Gastroesophageal sphincter (tissue), 4 donors: ENCODE results near the gene ACTBL2. TPM values are rescaled to one million over a fixed set of nuclear protein-coding genes. Genes with fewer than 3 reads are reported as not detected.

Experiments used
- ATAC-seq: fragments of 150-250 bp; one replicate; pipeline ENCODE4 v1.9.1; 2016; ENCODE audit warnings: mild to moderate bottlenecking, moderate library complexity
- H3K27ac ChIP-seq, 4 donors: fragments of 200-600 bp; sonication (generic) in 3 of 4; 1 replicate in 3 of 4; 2 replicates in 1 of 4; pipeline ENCODE4 v1.5.1; 2016 to 2019
- H3K27me3 ChIP-seq: fragments of 200-600 bp; sonication (generic); one replicate; pipeline ENCODE4 v1.5.1; 2019
- H3K36me3 ChIP-seq, 2 donors: fragments of 200-600 bp; sonication (generic); one replicate each; pipeline ENCODE4 v1.5.1; 2019; ENCODE audit warnings: control low read depth in 1 of 2
- H3K4me1 ChIP-seq, 3 donors: fragments of 200-600 bp; sonication (generic); 1 replicate in 2 of 3; 2 replicates in 1 of 3; pipeline ENCODE4 v1.5.1; 2016 to 2019; ENCODE audit warnings: control low read depth in 2 of 3
- H3K4me3 ChIP-seq, 2 donors: fragments of 200-600 bp; sonication (generic); one replicate each; pipeline ENCODE4 v1.5.1; 2019; ENCODE audit warnings: mild to moderate bottlenecking in 1 of 2, moderate library complexity in 1 of 2
- H3K9me3 ChIP-seq, 3 donors: fragments of 200-600 bp; sonication (generic); one replicate each; pipeline ENCODE4 v1.5.1; 2017 to 2019; ENCODE audit warnings: control low read depth in 2 of 3
- CTCF ChIP-seq, 4 experiments: fragments of 200-600 bp in 2 of 4; fragments of 450-650 bp in 2 of 4; sonication (generic) in 1 of 4; IDR thresholded peaks; one replicate each; pipeline ENCODE4 v1.5.1; 2017 to 2019; ENCODE audit warnings: antibody characterized with exemption in 4 of 4, mild to moderate bottlenecking in 2 of 4, moderate library complexity in 2 of 4
- EP300 ChIP-seq: sonication (generic); formaldehyde crosslinking; IDR thresholded peaks from one replicate; pipeline ENCODE4 v1.6.1; 2017; ENCODE audit warnings: antibody characterized with exemption, mild to moderate bottlenecking
- POLR2A ChIP-seq, 2 donors: fragments of 450-650 bp; IDR thresholded peaks; one replicate each; pipeline ENCODE4 v1.6.1; 2017; ENCODE audit warnings: antibody characterized with exemption in 2 of 2, mild to moderate bottlenecking in 2 of 2, moderate library complexity in 1 of 2
- POLR2AphosphoS5 ChIP-seq: sonication (generic); formaldehyde crosslinking; IDR thresholded peaks from one replicate; pipeline ENCODE4 v1.6.1; 2017; ENCODE audit warnings: antibody characterized with exemption
- WGBS, 2 donors: methylation state at CpG; one replicate each; pipeline ENCODE4 v1.1.5; 2018; ENCODE audit warnings: low coverage in 1 of 2; 5-methylcytosine and 5-hydroxymethylcytosine counted together
- total RNA-seq, 4 donors: library from RNA; depleted of rRNA; stranded (reverse); fragments of >200 nt; gene quantifications; one replicate each; pipeline ENCODE4 v1.1.0, GENCODE V29; 2016

The ACTBL2 gene
- total RNA-seq, 4 donors from 2014 or later = 0.13 to 0.15 TPM; not detected in 2

GRCh38 chr5:57517250-57517649 is 34.6 kb upstream of the ACTBL2 start:
- Histone ChIP-seq H3K9me3 (peaks cover 0 to 8% (median 0%) of the 10 kb centered on the region in 3 donors), H3K4me3 (no peak overlapping the region), H3K36me3 (no peaks in the 10 kb centered on the region), H3K4me1 (no peaks in the 10 kb centered on the region), H3K27me3 (no peaks in the 10 kb centered on the region), H3K27ac (no peak overlapping the region)
- no peak for ATAC-seq
- WGBS, 2 donors = 67 to 91% methylated on average over 1 of the region's 1 CpG
- no peak for TF ChIP-seq EP300
- no peak for TF ChIP-seq POLR2A (IDR thresholded peaks at IDR 0.05)
- TF ChIP-seq POLR2AphosphoS5 = no peak
- TF ChIP-seq CTCF (IDR thresholded peaks at IDR 0.05) = no peak

- Histone ChIP-seq H3K9me3 (no peaks in the 10 kb centered on the region), H3K27me3 (no peaks in the 10 kb centered on the region), H3K36me3 (no peaks in the 10 kb centered on the region), H3K4me1 (no peaks in the 10 kb centered on the region), H3K4me3 (no peak overlapping the region), H3K27ac (no peak overlapping the region)
- 91 to 95% methylated on average over 2 of the region's 2 CpGs for WGBS, 2 donors
- no peak for ATAC-seq
- TF ChIP-seq POLR2A (IDR thresholded peaks at IDR 0.05) = no peak
- TF ChIP-seq EP300 = no peak
- no peak for TF ChIP-seq CTCF (IDR thresholded peaks at IDR 0.05)
- TF ChIP-seq POLR2AphosphoS5 = no peak
Measured at GRCh38 chr5:57513785-57514184, 31.2 kb upstream of the ACTBL2 start.

- Histone ChIP-seq H3K36me3 (no peaks in the 10 kb centered on the region), H3K9me3 (no peaks in the 10 kb centered on the region), H3K4me1 (no peaks in the 10 kb centered on the region), H3K27ac (no peak overlapping the region), H3K27me3 (no peaks in the 10 kb centered on the region), H3K4me3 (no peak overlapping the region)
- 89 to 100% methylated on average over 1 of the region's 1 CpG for WGBS, 2 donors
- TF ChIP-seq CTCF (IDR thresholded peaks at IDR 0.05) = no peak
- TF ChIP-seq POLR2AphosphoS5 = no peak
- TF ChIP-seq EP300 = no peak
- no peak for ATAC-seq
Measured at GRCh38 chr5:57511321-57511720, 28.7 kb upstream of the ACTBL2 start.

- Histone ChIP-seq H3K27ac (no peak overlapping the region), H3K4me1 (no peaks in the 10 kb centered on the region), H3K9me3 (no peaks in the 10 kb centered on the region), H3K4me3 (no peak overlapping the region), H3K27me3 (no peaks in the 10 kb centered on the region), H3K36me3 (no peaks in the 10 kb centered on the region)
- no peak for ATAC-seq
- TF ChIP-seq CTCF (IDR thresholded peaks at IDR 0.05) (no peak), POLR2A (IDR thresholded peaks at IDR 0.05) (no peak), POLR2AphosphoS5 (no peak), EP300 (no peak)
- 60 to 67% methylated on average over 1 to 2 of the region's 3 CpGs for WGBS, 2 donors
Measured at GRCh38 chr5:57509501-57510260, 27.1 kb upstream of the ACTBL2 start.

GRCh38 chr5:57508211-57508610 is 25.6 kb upstream of the ACTBL2 start:
- TF ChIP-seq POLR2A (IDR thresholded peaks at IDR 0.05) = no peak
- TF ChIP-seq POLR2AphosphoS5 = no peak
- no peak for TF ChIP-seq CTCF (IDR thresholded peaks at IDR 0.05)
- TF ChIP-seq EP300 = no peak
- H3K9me3 ChIP-seq = no peaks in the 10 kb centered on the region
- no peak overlapping the region for H3K27ac ChIP-seq
- no peak for ATAC-seq
- WGBS, 2 donors = 78% methylated on average over 2 of the region's 2 CpGs; no CpG with 5 or more reads in 1 of the 2 donors
- H3K4me3 ChIP-seq = no peak overlapping the region
- H3K27me3 ChIP-seq = no peaks in the 10 kb centered on the region
- no peaks in the 10 kb centered on the region for H3K4me1 ChIP-seq
- H3K36me3 ChIP-seq = no peaks in the 10 kb centered on the region
